Vein endothelial cell (primary cell): ENCODE results near the gene TYK2. TPM values are rescaled to one million over a fixed set of nuclear protein-coding genes. Genes with fewer than 3 reads are reported as not detected.

ENCODE experiments used
- small RNA-seq: library from RNA; depleted of rRNA; stranded (forward); fragments of <200 nt; gene quantifications from one replicate; pipeline ENCODE3, GENCODE V24; 2012
- total RNA-seq: library from RNA; depleted of rRNA; stranded (reverse); fragments of >200 nt; gene quantifications from 2 replicates; pipeline ENCODE4 v1.2.3, GENCODE V29; 2012

Gene TYK2
- 57.2 and 79.7 TPM in 2 replicates for total RNA-seq

DNA sequence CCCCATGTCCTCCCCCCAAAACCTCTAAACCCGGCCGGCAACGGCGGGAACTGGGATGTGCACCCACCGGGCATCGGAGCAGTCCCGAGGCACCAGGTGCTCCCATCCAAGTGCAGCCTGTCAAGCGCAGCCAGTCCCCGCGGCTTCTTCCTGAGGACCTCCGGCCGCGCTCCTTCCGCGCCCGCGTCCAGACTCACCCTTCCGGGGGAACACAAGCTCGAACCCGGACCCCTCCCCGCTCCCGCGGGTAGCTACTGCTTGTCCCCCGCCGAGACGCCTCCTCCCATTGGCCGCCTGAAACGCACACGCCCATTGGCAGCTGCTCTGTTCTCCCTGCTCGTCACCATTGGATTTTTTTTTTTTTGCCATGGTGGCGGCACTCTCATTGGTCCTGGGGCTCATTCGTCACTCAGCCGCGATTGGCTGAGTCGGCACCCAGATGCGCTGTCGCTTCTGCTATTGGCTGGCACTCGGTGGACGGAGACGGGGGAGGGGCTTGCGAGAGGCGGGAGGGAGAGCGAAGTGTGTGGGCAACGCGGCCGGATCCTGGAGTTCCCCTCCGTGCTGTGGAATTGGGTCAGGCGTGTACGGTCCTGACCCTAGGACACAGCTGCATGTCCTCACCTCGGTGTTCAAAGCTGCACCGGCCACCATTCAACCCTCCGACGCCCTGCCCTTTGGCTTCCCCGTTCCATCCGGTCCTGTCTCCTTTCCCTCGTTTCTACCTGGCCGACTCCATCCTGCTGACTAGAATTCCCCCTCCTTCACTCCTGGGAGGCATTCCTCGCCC is at the start of gene TYK2:
TYK2 (minus strand) TSS at position 260 of the 790 bp plus-strand sequence. CDS start 2,166 bp downstream, outside the sequence.

DNA sequence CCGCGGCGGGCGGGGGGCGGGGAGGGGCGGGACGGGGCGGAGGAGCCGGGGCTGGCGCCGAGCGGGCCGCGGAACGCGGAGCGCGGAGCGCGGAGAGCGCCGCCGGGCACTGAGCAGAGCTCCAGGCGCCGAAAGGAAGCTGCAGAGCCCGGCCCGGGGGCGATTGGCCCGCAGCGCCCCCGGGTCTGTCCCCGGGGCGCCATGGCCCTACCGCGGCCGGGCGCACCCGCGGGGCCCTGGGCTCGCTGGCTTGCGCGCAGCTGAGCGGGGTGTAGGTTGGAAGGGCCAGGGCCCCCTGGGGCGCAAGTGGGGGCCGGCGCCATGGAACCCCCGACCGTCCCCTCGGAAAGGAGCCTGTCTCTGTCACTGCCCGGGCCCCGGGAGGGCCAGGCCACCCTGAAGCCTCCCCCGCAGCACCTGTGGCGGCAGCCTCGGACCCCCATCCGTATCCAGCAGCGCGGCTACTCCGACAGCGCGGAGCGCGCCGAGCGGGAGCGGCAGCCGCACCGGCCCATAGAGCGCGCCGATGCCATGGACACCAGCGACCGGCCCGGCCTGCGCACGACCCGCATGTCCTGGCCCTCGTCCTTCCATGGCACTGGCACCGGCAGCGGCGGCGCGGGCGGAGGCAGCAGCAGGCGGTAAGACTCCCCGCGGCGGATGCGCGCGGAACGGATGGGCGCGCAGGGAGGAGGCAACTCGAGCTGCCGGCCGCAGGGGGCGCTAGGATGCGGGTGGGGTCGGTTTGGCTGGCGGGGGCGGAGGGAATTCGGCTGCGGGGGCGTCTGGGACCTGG is 40.3 kb upstream of the TYK2 start, which contains the start of gene PDE4A:
PDE4A (plus strand) TSS at position 95 of the 796 bp plus-strand sequence; CDS start at position 322, 227 bp downstream.

DNA sequence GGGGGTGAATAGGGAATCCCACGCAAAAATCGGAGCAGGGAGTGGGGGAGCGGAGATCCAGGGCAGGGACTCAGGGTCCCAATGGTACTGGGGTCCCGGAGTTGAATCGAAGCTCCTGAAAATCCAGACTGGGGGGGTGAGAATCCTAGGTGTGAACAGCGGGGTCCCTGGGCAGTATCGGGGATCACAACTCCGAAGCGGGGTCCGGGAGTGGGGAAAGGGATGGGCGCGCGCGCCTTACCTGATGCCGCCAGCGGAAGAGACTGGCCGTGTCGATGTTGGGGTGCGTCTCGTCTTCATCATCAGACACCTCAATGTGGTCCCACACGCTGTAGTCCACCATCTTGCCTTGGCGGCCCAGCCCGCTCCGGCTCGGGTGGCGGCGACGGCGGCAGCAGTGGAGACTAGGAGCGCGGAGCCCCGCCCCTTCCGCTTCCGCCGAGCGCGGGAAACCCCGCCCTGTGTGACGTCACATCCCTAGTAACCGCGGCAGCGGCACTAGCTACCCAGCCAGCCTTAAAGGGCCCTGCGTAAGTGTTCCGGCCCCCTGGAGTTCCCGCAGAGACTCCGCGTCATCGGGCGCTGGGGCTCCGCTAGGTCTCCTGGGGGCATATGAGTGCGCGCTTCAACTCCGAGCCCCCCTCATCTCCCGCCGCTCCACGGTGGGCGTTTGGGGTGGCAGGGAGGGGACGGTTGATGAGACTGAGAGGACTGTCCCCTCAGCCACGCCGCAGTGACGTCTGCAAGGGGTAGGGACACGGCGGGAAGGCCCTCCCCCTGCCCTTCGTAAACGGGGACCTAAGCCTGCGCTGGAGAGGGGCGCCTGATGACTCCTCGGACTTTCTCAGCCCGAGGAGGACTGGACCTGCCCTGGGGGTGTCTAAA is 23.0 kb upstream of the TYK2 start, which contains the start of gene CDC37:
CDC37 (minus strand) TSS at position 406 of the 885 bp plus-strand sequence; CDS start at position 343, 63 bp downstream.

DNA sequence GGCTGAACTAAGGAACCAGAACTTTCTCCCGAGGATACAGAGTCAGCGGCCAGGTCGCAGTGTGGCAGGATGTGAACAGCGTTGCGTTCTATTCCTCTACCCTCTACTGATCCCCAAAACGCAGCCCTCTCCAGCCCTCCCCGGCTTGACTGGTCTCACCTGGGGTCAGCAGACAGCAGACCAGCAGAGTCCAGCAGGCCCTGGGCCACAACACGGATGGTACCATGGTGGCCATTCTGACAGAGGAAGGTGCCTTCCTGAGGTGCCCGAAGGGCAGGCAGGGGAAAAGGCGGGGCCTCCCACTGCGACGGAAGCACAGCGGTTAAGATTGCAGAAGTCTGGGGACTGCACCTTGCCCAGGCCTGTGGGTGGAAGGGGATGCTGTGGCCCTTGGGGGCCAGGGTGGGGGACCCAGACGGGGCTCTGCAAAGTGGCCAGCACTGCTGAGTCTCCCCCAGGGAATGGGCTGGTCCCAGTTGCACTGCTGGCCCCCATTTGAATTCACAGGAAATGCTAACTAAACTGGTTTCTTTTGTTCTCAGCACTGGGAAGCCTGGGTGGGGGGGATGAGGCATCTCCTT is 40.9 kb downstream of the TYK2 start, which contains the start of gene ICAM3:
ICAM3 (minus strand) TSS at position 245 of the 581 bp plus-strand sequence; CDS start at position 235, 10 bp downstream.

DNA sequence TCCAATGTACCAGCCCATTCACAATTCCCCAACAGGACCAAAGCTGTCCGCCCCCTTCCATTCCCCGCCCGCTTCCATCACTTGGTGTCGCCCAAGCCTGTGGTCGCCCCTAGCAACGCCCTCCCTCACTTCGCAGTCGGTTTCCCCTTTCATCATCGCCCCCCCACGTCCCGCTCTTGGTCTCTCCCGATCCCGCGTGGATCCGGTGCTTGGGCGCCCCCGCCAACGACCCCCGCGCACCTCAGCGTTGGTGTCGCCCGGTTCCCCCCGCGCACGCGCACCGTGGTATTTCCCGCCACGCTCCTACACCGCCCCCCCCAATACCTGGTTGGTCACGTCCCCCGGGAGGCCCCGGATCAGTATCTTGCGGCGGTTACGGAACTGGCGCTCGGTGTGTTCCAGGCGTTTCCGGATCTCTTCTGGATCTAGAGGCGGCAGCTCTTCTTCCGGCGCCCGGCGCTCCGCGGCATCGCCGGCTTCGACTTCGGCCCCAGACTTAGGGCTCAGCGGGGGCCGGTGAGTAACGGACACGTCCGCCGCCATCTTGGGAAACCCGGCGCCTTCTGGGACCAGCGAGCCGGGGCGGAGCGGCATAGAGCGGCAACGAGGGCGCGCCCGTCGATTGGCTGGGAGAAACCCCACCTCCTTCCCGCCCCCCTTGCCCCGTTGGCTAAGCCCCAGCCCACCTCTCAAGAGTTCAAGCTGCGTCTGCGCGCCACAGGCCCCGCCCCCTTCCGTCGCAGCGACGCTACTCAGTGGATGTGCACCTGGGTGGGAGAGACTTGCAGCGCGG is 47.2 kb downstream of the TYK2 start, which contains the start of gene RAVER1:
RAVER1 (minus strand) TSS at position 565 of the 793 bp plus-strand sequence; CDS start at position 543, 22 bp downstream.

DNA sequence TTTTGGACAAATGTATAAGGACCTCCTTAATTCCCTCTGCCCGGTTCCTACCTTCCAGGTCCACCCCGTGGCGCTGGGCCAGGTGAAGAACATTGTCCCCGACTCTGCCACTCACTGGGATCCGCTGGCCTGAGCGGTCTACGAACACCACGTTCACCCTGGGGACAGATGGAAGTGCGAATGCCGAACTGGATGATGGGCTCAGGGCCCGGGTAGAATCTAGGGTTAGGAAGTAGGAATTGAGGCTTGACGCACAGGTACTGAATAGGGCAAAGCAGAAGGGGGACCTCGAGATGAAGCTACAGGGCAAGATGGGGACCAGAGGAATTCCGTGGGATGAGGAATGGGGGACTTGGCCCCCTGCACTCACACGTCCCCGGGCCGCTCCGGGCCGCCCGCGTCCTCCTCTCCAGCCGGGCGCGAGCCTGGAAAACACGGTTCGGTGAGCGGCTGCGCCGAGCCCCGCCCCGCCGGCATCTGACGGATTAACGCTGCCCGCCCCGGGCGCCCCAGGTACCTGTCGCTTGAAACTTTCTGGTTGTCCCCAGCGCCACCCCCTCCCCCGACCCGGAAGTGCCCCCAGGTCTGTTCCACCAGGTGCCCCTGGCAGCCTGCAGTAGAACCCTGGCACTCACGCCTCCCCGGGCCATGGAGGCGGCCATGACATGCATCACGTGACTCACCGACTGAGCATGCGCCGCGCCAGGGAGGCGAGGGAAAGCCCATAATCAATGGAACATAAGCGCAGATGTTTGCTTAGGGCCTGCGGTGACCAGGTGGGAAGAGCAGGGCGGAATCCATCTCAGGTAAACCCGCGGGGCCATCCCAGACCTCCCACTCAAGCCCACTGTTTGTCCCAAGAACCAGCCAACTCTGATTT is 64.8 kb downstream of the TYK2 start, which contains the start of gene FDX2:
FDX2 (minus strand) TSS at position 681 of the 880 bp plus-strand sequence; CDS start at position 662, 19 bp downstream.

DNA sequence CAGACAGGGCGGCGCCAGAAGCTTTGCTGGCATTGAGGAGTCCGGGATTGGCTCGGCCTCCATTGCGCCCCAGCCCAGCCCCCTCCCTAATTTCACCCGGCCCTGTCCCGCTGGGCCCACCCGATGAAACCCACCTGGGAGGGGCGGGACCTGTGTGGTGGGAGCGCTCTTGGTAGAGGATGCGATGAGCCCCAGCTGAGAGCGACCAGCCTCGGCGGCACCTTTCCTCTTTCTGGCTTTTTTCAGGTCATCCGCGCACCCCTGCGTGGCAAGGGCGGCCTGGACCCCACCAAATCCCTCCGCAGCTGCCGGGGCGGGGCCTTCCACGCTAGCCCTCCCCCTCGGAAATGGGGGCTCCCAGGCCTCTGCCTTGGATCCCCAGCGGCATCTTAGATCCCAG is 70.9 kb downstream of the TYK2 start, which contains the start of gene ZGLP1:
ZGLP1 (minus strand) TSS at position 393 of the 400 bp plus-strand sequence.

Small RNAs within 50 kb of the gene (small RNA-seq; reads per million reads assigned to genes)
- gene AC011511.1 (not detected), gene AC011511.4 (not detected)

Other genes with a start within 250 kb of the TYK2 start
- gene DNMT1, start 185.6 kb downstream of the TYK2 start, total RNA-seq, result 40.5 and 65.2 TPM in 2 replicates
- gene S1PR2, start 149.2 kb downstream of the TYK2 start, total RNA-seq, result 1.6 and 1.7 TPM in 2 replicates
- gene MRPL4, start 128.4 kb downstream of the TYK2 start, total RNA-seq, result 56.5 and 57.3 TPM in 2 replicates
- gene ICAM1, start 109.5 kb downstream of the TYK2 start, total RNA-seq, result 45.2 and 46.7 TPM in 2 replicates
- 0.33 TPM in 1 of 2 replicates, not detected in the other for gene ICAM4, start 93.6 kb downstream of the TYK2 start, total RNA-seq
- under 0.01 TPM in 1 of 2 replicates, not detected in the other for gene ICAM5, start 90.6 kb downstream of the TYK2 start, total RNA-seq
- 0.33 and 0.38 TPM in 2 replicates for gene ZGLP1, start 70.8 kb downstream of the TYK2 start, total RNA-seq
- gene FDX2, start 64.6 kb downstream of the TYK2 start, total RNA-seq, result 8.5 and 15.8 TPM in 2 replicates
- 13.9 and 17.3 TPM in 2 replicates for gene RAVER1, start 47.0 kb downstream of the TYK2 start, total RNA-seq
- gene ICAM3, start 40.9 kb downstream of the TYK2 start, total RNA-seq, result 7.1 and 9.5 TPM in 2 replicates
- gene CDC37, start 23.0 kb upstream of the TYK2 start, total RNA-seq, result 289 and 291 TPM in 2 replicates
- 3.6 and 5.6 TPM in 2 replicates for gene PDE4A, start 40.0 kb upstream of the TYK2 start, total RNA-seq
- 74.0 and 74.1 TPM in 2 replicates for gene KEAP1, start 122.8 kb upstream of the TYK2 start, total RNA-seq
- not detected in 2 replicates for gene S1PR5, start 136.9 kb upstream of the TYK2 start, total RNA-seq
- gene ATG4D, start 163.3 kb upstream of the TYK2 start, total RNA-seq, result 12.1 and 17.0 TPM in 2 replicates
- gene KRI1, start 185.4 kb upstream of the TYK2 start, total RNA-seq, result 5.9 and 6.2 TPM in 2 replicates
- gene CDKN2D, start 188.4 kb upstream of the TYK2 start, total RNA-seq, result 2.3 and 3.5 TPM in 2 replicates
- gene AP1M2, start 206.7 kb upstream of the TYK2 start, total RNA-seq, result not detected in 2 replicates
- gene SLC44A2, start 245.0 kb upstream of the TYK2 start, total RNA-seq, result 63.5 and 66.3 TPM in 2 replicates